AG09309 (cell line): ENCODE measurements around the gene TPM1.

Source experiments
- DNase-seq: peaks from one replicate; pipeline ENCODE4 v3.0.0-alpha.2; 2010; ENCODE audit warnings: low read depth
- H3K4me3 ChIP-seq: 2 replicates; pipeline ENCODE4 v1.5.1; 2011; ENCODE audit warnings: mild to moderate bottlenecking, low read depth, low read length, moderate library complexity; ENCODE audit not compliant: control insufficient read depth
- TF ChIP-seq, protein P1 (sequence below): IDR thresholded peaks from 2 replicates; pipeline ENCODE4 v1.5.1; 2011; ENCODE audit warnings: mild to moderate bottlenecking, low read depth, low read length, inconsistent platforms; ENCODE audit not compliant: insufficient read depth, control insufficient read depth; ENCODE audit errors: missing control alignments

Gene TPM1

GRCh38 chr15:63038926-63039673 lies 3.4 kb upstream of the TPM1 start:
- TF ChIP-seq, protein P1, sequence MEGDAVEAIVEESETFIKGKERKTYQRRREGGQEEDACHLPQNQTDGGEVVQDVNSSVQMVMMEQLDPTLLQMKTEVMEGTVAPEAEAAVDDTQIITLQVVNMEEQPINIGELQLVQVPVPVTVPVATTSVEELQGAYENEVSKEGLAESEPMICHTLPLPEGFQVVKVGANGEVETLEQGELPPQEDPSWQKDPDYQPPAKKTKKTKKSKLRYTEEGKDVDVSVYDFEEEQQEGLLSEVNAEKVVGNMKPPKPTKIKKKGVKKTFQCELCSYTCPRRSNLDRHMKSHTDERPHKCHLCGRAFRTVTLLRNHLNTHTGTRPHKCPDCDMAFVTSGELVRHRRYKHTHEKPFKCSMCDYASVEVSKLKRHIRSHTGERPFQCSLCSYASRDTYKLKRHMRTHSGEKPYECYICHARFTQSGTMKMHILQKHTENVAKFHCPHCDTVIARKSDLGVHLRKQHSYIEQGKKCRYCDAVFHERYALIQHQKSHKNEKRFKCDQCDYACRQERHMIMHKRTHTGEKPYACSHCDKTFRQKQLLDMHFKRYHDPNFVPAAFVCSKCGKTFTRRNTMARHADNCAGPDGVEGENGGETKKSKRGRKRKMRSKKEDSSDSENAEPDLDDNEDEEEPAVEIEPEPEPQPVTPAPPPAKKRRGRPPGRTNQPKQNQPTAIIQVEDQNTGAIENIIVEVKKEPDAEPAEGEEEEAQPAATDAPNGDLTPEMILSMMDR, result no peak
- H3K4me3 ChIP-seq, result no peak overlapping the region
- DNase-seq, result peak; percentile 65

GRCh38 chr15:63039811-63040210 lies 2.7 kb upstream of the TPM1 start:
- TF ChIP-seq, protein P1, result no peak
- no peak overlapping the region for H3K4me3 ChIP-seq
- no peak for DNase-seq

GRCh38 chr15:63040509-63040908 lies 2.0 kb upstream of the TPM1 start:
- DNase-seq, result no peak
- TF ChIP-seq, protein P1, result no peak
- H3K4me3 ChIP-seq, result no peak overlapping the region

- H3K4me3 ChIP-seq, result no peak overlapping the region
Observed at GRCh38 chr15:63040954-63041353, 1.6 kb upstream of the TPM1 start.

GRCh38 chr15:63041402-63041973 lies 1.1 kb upstream of the TPM1 start:
- TF ChIP-seq, protein P1, result no peak
- H3K4me3 ChIP-seq, result no peak overlapping the region
- DNase-seq, result no peak

More at GRCh38 chr15:63040954-63041353, 1.6 kb upstream of the TPM1 start:
- no peak for DNase-seq
- TF ChIP-seq, protein P1, result no peak

DNA sequence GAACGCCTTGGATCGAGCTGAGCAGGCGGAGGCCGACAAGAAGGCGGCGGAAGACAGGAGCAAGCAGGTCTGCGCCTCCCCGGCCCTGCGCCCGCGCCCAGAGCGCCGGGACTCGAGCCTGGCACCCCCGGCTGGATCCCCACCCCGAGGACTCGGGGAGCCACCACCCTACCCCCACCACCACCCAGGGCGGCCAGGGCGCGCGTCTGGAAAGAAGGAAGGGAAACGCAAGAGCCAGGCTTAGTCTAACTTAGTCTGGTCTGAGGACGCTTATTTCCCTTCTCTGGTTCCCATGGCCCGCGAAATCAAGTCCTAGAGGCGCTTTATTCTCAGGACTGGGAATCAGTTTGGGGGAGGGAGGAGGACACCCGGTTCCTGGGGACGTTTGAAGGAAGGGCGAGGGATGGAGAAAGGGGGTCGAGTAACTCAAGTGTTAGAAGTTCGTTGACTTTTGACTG lies 359 bp downstream of the TPM1 start:
- DNase-seq, result no peak
- H3K4me3 ChIP-seq, result peak overlapping the region; percentile 93

More for the DNA sequence above, 359 bp downstream of the TPM1 start:
- TF ChIP-seq, protein P1, result no peak
